Right lobe of liver (tissue), 6 donors: ENCODE results near the gene DNER. TPM values are rescaled to one million over a fixed set of nuclear protein-coding genes. Genes with fewer than 3 reads are reported as not detected.
A peak's percentile ranks its signal among the peaks of the same experiment; 100 is the strongest.

Experiments used
- ATAC-seq, 4 donors: fragments of 200-7000 bp; cut with Tn5 transposase; one replicate each; pipeline ENCODE4 v1.9.1; 2020; ENCODE audit warnings: mild to moderate bottlenecking in 4 of 4, moderate library complexity in 4 of 4
- DNase-seq, 3 donors: peaks; one replicate each; pipeline ENCODE4 v3.0.0-alpha.2; 2020
- H3K27ac ChIP-seq, 3 donors: fragments of 200-600 bp; one replicate each; pipeline ENCODE4 v1.8.0; 2022
- H3K27me3 ChIP-seq, 2 donors: fragments of 200-600 bp; one replicate each; pipeline ENCODE4 v1.8.0; 2022
- H3K36me3 ChIP-seq, 4 donors: fragments of 200-600 bp; sonication (generic) in 1 of 4; one replicate each; pipeline versions ENCODE4 v1.5.1 to v1.8.0; 2017 to 2022; ENCODE audit warnings: control low read depth in 1 of 4
- H3K4me1 ChIP-seq, 4 donors: fragments of 200-600 bp; sonication (generic) in 1 of 4; one replicate each; pipeline versions ENCODE4 v1.5.1 to v1.8.0; 2017 to 2022; ENCODE audit warnings: control low read depth in 1 of 4
- H3K4me3 ChIP-seq, 3 donors: fragments of 200-600 bp; one replicate each; pipeline ENCODE4 v1.8.0; 2022
- H3K9me3 ChIP-seq, 4 donors: fragments of 200-600 bp; sonication (generic) in 1 of 4; one replicate each; pipeline versions ENCODE4 v1.5.1 to v1.8.0; 2017 to 2022; ENCODE audit warnings: control low read depth in 1 of 4
- POLR2A ChIP-seq: fragments of 450-650 bp; IDR thresholded peaks from one replicate; pipeline ENCODE4 v1.6.1; 2017; ENCODE audit warnings: antibody characterized with exemption, mild to moderate bottlenecking
- WGBS: methylation state at CpG from one replicate; pipeline ENCODE4 v1.1.6; 2018; ENCODE audit warnings: low coverage, low lambda C conversion rate; ENCODE audit not compliant: insufficient coverage; ENCODE audit errors: missing lambda C conversion rate; 5-methylcytosine and 5-hydroxymethylcytosine counted together
- intact Hi-C, 2 donors: fragments of 100-400 bp; cut with DNase I; formaldehyde crosslinking; loops; one replicate each; pipeline versions ENCODE4 v1.11.2 to v1.14.1; 2022
- total RNA-seq, 6 experiments: library from RNA; depleted of rRNA in 2 of 6; stranded (reverse); fragments of >200 nt in 2 of 6; fragmentation: NEBNext Ultra II Directional in 3 of 6; extraction: Animal tissue kit (Norgen Biotek cat#: 25700) in 3 of 6; gene quantifications; one replicate each; pipeline versions ENCODE4 v1.1.0 to v1.2.4, GENCODE V29; 2016 to 2023
- TF ChIP-seq, protein P1 (sequence below), 4 donors: fragments of 200-600 bp in 3 of 4; fragments of 450-650 bp in 1 of 4; IDR thresholded peaks; one replicate each; pipeline versions ENCODE4 v1.5.1 to v1.8.0; 2016 to 2022; ENCODE audit warnings: antibody characterized with exemption in 4 of 4, mild to moderate bottlenecking in 2 of 4
- donor health status: DM: no; HTN: yes; CAD: no.
- donor health status: DM: no; HTN: no; CAD: no.
- donor health status: DM: no; HTN: no; CAD: no.
- donor health status: DM: no; HTN: yes; CAD: no.
- donor health status: DM: no; HTN: yes; CAD: no.

DNER gene
- total RNA-seq, 6 experiments from 2014 or later = 0.13 TPM; not detected in 5

DNA sequence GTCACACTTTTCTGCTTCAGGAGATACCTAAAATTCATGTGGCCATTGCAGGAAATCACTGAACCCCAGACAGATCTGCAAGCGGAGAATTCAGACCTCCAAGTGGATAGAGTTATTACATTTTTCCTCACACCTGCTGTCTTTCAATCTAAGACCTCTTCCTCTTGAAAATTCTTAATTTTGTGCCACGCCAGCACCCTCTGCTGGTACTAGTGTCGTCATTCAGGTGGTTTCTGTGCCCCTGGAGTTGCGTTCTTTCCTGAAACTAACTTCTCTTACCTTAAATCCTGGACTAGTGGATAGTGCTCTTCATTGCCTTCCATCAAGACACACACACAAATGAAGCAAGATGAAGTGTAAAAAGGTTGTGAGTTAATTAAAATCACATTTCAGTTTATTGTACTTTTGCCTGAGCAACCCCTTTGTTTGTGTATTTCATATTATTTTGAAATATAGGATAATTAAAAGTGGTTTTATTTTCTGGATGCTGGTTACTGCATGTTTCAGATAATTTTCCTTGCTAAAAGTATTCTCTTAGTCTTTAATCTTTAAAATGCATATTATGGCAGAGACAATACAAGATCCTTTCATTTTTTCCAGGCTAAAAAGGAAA lies 1.6 kb upstream of the DNER start:
- intact Hi-C loops = no loop called here
- Histone ChIP-seq H3K4me1 (peaks cover 0 to 15% (median 0%) of the 10 kb centered on the region in 4 donors), H3K9me3 (no peaks in the 10 kb centered on the region), H3K27me3 (peaks cover 5 to 28% of the 10 kb centered on the region in 2 donors), H3K27ac (no peak overlapping the region), H3K36me3 (no peaks in the 10 kb centered on the region), H3K4me3 (no peak overlapping the region)
- no peak for TF ChIP-seq POLR2A
- TF ChIP-seq, protein P1, sequence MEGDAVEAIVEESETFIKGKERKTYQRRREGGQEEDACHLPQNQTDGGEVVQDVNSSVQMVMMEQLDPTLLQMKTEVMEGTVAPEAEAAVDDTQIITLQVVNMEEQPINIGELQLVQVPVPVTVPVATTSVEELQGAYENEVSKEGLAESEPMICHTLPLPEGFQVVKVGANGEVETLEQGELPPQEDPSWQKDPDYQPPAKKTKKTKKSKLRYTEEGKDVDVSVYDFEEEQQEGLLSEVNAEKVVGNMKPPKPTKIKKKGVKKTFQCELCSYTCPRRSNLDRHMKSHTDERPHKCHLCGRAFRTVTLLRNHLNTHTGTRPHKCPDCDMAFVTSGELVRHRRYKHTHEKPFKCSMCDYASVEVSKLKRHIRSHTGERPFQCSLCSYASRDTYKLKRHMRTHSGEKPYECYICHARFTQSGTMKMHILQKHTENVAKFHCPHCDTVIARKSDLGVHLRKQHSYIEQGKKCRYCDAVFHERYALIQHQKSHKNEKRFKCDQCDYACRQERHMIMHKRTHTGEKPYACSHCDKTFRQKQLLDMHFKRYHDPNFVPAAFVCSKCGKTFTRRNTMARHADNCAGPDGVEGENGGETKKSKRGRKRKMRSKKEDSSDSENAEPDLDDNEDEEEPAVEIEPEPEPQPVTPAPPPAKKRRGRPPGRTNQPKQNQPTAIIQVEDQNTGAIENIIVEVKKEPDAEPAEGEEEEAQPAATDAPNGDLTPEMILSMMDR (IDR thresholded peaks at IDR 0.05) = peak; percentile 14 to 30 (median 26)
- DNase-seq (no peak), ATAC-seq (peak in 1 of 4 donors; percentile 37)
- 14% methylated on average over 4 of the region's 4 CpGs for WGBS

DNA sequence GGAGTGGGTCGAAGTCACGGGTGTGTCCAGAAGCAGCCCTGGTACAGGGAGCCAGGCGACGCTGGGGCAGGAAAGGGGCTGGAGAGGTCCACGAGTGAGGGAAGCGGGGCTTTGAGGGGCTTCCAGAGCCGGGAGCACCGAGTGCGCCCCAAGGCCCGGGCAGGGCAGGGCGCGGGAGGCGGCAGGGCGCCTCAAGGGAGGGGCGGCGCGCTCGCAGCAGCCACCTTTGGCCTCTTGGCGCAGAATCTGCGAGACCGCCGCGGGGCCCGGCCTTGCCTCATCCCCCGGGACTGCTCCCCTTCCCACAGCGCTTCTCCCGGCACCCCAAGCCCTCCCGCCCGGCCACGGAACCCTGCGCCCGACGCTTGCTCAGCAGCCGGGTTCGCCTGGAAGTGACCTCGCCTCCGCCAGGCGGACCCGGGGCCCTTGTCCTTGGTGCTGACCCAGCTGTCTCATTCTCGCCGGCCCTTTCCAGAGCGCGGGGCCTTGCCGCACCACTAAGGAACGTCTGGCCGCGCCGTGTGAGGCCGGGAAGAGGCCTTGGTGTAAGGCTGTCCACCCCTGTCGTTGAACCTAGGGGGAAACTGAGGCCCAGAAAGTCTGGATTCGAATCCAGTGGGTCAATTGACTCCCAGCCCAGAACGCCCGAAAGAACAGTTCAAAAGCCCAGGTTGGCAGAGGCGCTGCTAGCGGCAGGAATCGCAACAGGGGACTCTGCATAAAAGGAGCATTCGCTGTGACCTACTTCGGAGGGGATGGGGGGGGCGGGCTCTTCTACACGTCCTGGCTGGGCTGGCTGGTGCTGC lies 584 bp upstream of the DNER start:
- 2% methylated on average over 18 of the region's 60 CpGs for WGBS
- intact Hi-C loops = no loop called here
- TF ChIP-seq, protein P1 (IDR thresholded peaks at IDR 0.05) = no peak
- no peak for TF ChIP-seq POLR2A
- Histone ChIP-seq H3K36me3 (no peaks in the 10 kb centered on the region), H3K9me3 (no peaks in the 10 kb centered on the region), H3K27ac (no peak overlapping the region), H3K4me1 (peaks cover 0 to 15% (median 0%) of the 10 kb centered on the region in 4 donors), H3K27me3 (peaks cover 5 to 28% of the 10 kb centered on the region in 2 donors), H3K4me3 (peak overlapping the region; percentile 16 to 52 (median 16))
- DNase-seq (peak; percentile 65 to 73 (median 65)), ATAC-seq (peak; percentile 88 to 96 (median 92))

DNA sequence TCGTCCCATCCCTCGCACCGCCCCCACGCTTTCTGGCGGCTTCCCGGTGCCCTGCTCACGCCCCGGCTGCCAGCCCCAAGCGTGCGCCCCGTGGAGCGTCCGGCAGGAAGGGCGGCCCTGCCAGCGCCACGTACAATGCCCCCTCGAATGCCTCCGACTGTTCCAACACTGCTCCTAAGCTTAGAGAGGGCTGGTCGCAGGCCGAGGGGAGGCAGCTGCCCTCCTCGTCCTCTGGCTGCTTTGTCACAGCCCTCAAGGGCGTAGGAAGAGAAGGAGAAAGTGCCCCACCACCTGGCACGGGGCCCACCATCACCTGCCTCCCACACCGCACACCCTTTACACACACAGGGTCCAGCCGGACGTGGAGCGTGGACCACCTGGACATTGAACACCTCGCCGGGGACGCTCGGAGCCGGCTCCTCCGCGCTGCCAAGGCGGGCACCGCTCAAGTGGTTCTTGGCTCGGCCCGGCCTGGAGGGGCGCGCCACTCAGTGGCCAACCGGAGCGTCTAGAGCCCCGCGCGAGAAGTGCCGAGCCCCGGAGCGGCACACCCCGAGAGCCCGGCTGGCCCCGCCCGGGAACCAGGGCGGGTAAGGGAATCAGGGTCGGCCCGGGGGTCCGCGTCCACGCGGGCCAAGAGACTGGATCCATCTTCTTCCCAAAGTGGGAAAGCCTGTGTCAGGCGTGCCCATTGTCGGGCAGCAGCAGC lies 830 bp downstream of the DNER start:
- WGBS = 5% methylated on average over 8 of the region's 61 CpGs
- H3K4me3 ChIP-seq = peak overlapping the region in 1 of 3 donors; percentile 52
- H3K27ac ChIP-seq = no peak overlapping the region
- TF ChIP-seq, protein P1 (IDR thresholded peaks at IDR 0.05) = no peak
- TF ChIP-seq POLR2A = no peak
- intact Hi-C loops = no loop called here
- H3K36me3 ChIP-seq = no peaks in the 10 kb centered on the region
- H3K9me3 ChIP-seq = no peaks in the 10 kb centered on the region
- no peak for DNase-seq
- peaks cover 5 to 28% of the 10 kb centered on the region in 2 donors for H3K27me3 ChIP-seq
- peaks cover 0 to 15% (median 0%) of the 10 kb centered on the region in 4 donors for H3K4me1 ChIP-seq
- ATAC-seq = peak in 2 of 4 donors; percentile 5 to 17

DNA sequence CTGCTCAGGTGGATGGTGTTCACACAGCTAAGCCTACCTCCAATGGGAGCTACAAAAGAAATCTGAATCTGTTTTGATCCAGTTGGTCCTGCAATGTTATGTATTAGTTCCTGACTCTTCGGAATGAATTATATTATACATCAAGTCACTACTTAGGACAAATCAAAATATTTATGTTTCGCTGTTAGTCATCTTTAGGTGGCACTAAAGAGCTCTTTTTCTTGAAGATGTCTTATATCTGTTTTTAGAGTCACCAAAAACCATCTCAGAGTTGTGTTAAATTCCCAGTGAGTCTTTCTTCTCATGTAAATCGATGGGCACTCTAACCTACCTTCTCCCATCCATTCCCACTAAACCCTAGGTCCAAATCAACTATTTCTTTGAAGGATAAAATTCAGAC lies 2.2 kb downstream of the DNER start:
- Histone ChIP-seq H3K27me3 (peaks cover 5 to 28% of the 10 kb centered on the region in 2 donors), H3K36me3 (no peaks in the 10 kb centered on the region), H3K4me3 (no peak overlapping the region), H3K4me1 (peaks cover 0 to 15% (median 0%) of the 10 kb centered on the region in 4 donors), H3K9me3 (no peaks in the 10 kb centered on the region), H3K27ac (no peak overlapping the region)
- ATAC-seq (no peak), DNase-seq (no peak)
- 59% methylated on average over 3 of the region's 3 CpGs for WGBS
- intact Hi-C loops = no loop called here
- TF ChIP-seq, protein P1 (IDR thresholded peaks at IDR 0.05) = no peak
- TF ChIP-seq POLR2A = no peak
